Liver (tissue), 9 donors: ENCODE data around the gene OSBPL1A. TPM values are rescaled to one million over a fixed set of nuclear protein-coding genes. Genes with fewer than 3 reads are reported as not detected.

Experiments
- DNase-seq: peaks from one replicate; pipeline ENCODE4 v3.0.0-alpha.2; 2017; ENCODE audit warnings: low spot score
- H3K27ac ChIP-seq, 2 donors: one replicate each; pipeline ENCODE4 v1.7.0; 2013; ENCODE audit warnings: inconsistent platforms in 2 of 2, low read length in 2 of 2, control low read depth in 1 of 2, low read depth in 1 of 2, mild to moderate bottlenecking in 1 of 2
- H3K27me3 ChIP-seq, 4 donors: one replicate each; pipeline versions ENCODE4 v1.6.1 to v1.7.0; 2013; ENCODE audit warnings: low read length in 3 of 4, inconsistent platforms in 1 of 4, mild to moderate bottlenecking in 1 of 4, moderate library complexity in 1 of 4; ENCODE audit not compliant: control insufficient read depth in 4 of 4, insufficient read depth in 4 of 4
- H3K36me3 ChIP-seq, 4 donors: one replicate each; pipeline versions ENCODE4 v1.6.1 to v1.7.0; 2013; ENCODE audit warnings: low read length in 3 of 4, mild to moderate bottlenecking in 3 of 4, low read depth in 1 of 4, moderate library complexity in 1 of 4; ENCODE audit not compliant: control insufficient read depth in 4 of 4, insufficient read depth in 3 of 4
- H3K4me1 ChIP-seq, 4 donors: one replicate each; pipeline versions ENCODE4 v1.6.1 to v1.7.0; 2013; ENCODE audit warnings: low read length in 3 of 4, mild to moderate bottlenecking in 3 of 4, moderate library complexity in 1 of 4; ENCODE audit not compliant: control insufficient read depth in 4 of 4, insufficient read depth in 4 of 4
- H3K4me3 ChIP-seq, 3 donors: one replicate each; pipeline versions ENCODE4 v1.6.1 to v1.7.0; 2013; ENCODE audit warnings: low read length in 3 of 3, control low read depth in 1 of 3, low read depth in 1 of 3, mild to moderate bottlenecking in 1 of 3
- H3K9ac ChIP-seq, 2 donors: one replicate each; pipeline ENCODE4 v1.7.0; 2013; ENCODE audit warnings: low read length in 2 of 2, mild to moderate bottlenecking in 2 of 2, moderate library complexity in 2 of 2, control low read depth in 1 of 2, low read depth in 1 of 2
- H3K9me3 ChIP-seq, 4 donors: one replicate each; pipeline versions ENCODE4 v1.6.1 to v1.7.0; 2013; ENCODE audit warnings: low read length in 3 of 4; ENCODE audit not compliant: control insufficient read depth in 4 of 4
- FOXA2 ChIP-seq: IDR thresholded peaks from 2 replicates; pipeline ENCODE4 v1.6.1; 2016; ENCODE audit warnings: antibody characterized with exemption
- GABPA ChIP-seq, 2 donors: IDR thresholded peaks in 1 of 2; conservative IDR thresholded peaks in 1 of 2; 2 replicates each; pipeline ENCODE4 v1.6.1; 2016; ENCODE audit warnings: antibody characterized with exemption in 2 of 2, mild to moderate bottlenecking in 1 of 2, moderate library complexity in 1 of 2
- HNF4A ChIP-seq, 2 donors: conservative IDR thresholded peaks; 2 replicates each; pipeline ENCODE4 v1.6.1; 2016; ENCODE audit warnings: antibody characterized with exemption in 2 of 2, mild to moderate bottlenecking in 2 of 2
- HNF4G ChIP-seq: IDR thresholded peaks from 2 replicates; pipeline ENCODE4 v1.6.1; 2016; ENCODE audit warnings: antibody characterized with exemption
- JUND ChIP-seq, 2 donors: IDR thresholded peaks; 2 replicates each; pipeline ENCODE4 v1.6.1; 2016; ENCODE audit warnings: antibody characterized with exemption in 2 of 2
- NR2F2 ChIP-seq: IDR thresholded peaks from 2 replicates; pipeline ENCODE4 v1.6.1; 2016; ENCODE audit warnings: antibody characterized with exemption
- RAD21 ChIP-seq, 2 donors: IDR thresholded peaks; 2 replicates each; pipeline ENCODE4 v1.6.1; 2016; ENCODE audit warnings: antibody characterized with exemption in 2 of 2, mild to moderate bottlenecking in 2 of 2
- RXRA ChIP-seq, 2 donors: IDR thresholded peaks; 2 replicates each; pipeline ENCODE4 v1.6.1; 2017 to 2018; ENCODE audit warnings: antibody characterized with exemption in 2 of 2, mild to moderate bottlenecking in 1 of 2
- SP1 ChIP-seq: IDR thresholded peaks from 2 replicates; pipeline ENCODE4 v1.6.1; 2018; ENCODE audit warnings: antibody characterized with exemption, mild to moderate bottlenecking
- TAF1 ChIP-seq: conservative IDR thresholded peaks from 2 replicates; pipeline ENCODE4 v1.6.1; 2016; ENCODE audit warnings: antibody characterized with exemption, mild to moderate bottlenecking
- YY1 ChIP-seq: IDR thresholded peaks from 2 replicates; pipeline ENCODE4 v1.6.1; 2016; ENCODE audit warnings: antibody characterized with exemption, mild to moderate bottlenecking
- WGBS: extraction: QIAGEN DNeasy Blood & Tissue Kit; methylation state at CpG from one replicate; pipeline ENCODE4 v1.1.7; 2013; 5-methylcytosine and 5-hydroxymethylcytosine counted together
- polyA plus RNA-seq, 2 donors: library from polyadenylated mRNA; stranded (reverse) in 1 of 2; unstranded in 1 of 2; fragments of 200-250 nt in 1 of 2; fragments of >200 nt in 1 of 2; fragmentation: Nextera tagmentation in 1 of 2; extraction: Ambion mirVana in 1 of 2; gene quantifications; one replicate each; pipeline versions ENCODE4 v1.2.1 to v1.2.3, GENCODE V29; 2013 to 2015
- total RNA-seq, 2 donors: library from RNA; depleted of rRNA; stranded (reverse); fragments of >200 nt; gene quantifications; one replicate each; pipeline ENCODE4 v1.2.3, GENCODE V29; 2014
- TF ChIP-seq, protein P1 (sequence below): IDR thresholded peaks from 2 replicates; pipeline ENCODE4 v1.6.1; 2016; ENCODE audit warnings: antibody characterized with exemption
- TF ChIP-seq, protein P2 (sequence below): fragments of 150-350 bp; IDR thresholded peaks from 2 replicates; pipeline ENCODE4 v1.5.1; 2017; ENCODE audit warnings: improper control_type of control experiment, low read depth, low read length; ENCODE audit not compliant: missing input control
- TF ChIP-seq, protein P3 (sequence below): IDR thresholded peaks from 2 replicates; pipeline ENCODE4 v1.6.1; 2016; ENCODE audit warnings: antibody characterized with exemption, mild to moderate bottlenecking
- TF ChIP-seq, protein P4 (sequence below): IDR thresholded peaks from 2 replicates; pipeline ENCODE4 v1.6.1; 2016; ENCODE audit warnings: antibody characterized with exemption
- donor health status: healthy.
- donor health status: healthy.
- donor health status: healthy.
- donor health status: healthy.
- donor health status: healthy.

The OSBPL1A gene
- total and polyA plus RNA-seq, 4 donors: 5.4 to 12.6 (median 8.9) TPM

DNA sequence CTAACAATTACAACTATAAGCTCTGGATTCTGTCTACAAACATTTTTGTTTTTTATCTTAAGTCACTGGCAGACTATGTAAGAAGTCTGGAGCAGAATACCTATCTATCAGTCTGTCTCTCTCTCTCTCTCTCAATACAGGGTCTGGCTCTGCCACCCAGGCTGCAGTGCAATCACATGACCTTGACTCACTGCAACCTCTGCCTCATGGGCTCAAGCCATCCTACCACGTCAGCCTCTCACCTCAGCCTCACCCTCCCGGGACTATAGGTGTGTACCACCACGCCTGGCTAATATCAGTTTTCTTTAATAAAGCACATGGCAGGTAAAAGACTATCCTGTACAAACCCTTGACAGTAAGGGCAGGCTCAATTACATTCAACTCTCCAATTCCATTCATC is 96.9 kb downstream of the OSBPL1A start:
- Histone ChIP-seq H3K27ac (no peak overlapping the region), H3K9me3 (no peaks in the 10 kb centered on the region), H3K4me3 (no peak overlapping the region), H3K36me3 (no peaks in the 10 kb centered on the region), H3K27me3 (no peaks in the 10 kb centered on the region), H3K4me1 (no peaks in the 10 kb centered on the region), H3K9ac (no peak overlapping the region)
- no peak for DNase-seq
- TF ChIP-seq GABPA (IDR thresholded peaks at IDR 0.05 in 1 of 2, conservative IDR thresholded peaks at IDR 0.05 in 1 of 2) (no peak), TAF1 (no peak), SP1 (no peak), NR2F2 (no peak), RAD21 (IDR thresholded peaks at IDR 0.05) (no peak)
- TF ChIP-seq, protein P1, sequence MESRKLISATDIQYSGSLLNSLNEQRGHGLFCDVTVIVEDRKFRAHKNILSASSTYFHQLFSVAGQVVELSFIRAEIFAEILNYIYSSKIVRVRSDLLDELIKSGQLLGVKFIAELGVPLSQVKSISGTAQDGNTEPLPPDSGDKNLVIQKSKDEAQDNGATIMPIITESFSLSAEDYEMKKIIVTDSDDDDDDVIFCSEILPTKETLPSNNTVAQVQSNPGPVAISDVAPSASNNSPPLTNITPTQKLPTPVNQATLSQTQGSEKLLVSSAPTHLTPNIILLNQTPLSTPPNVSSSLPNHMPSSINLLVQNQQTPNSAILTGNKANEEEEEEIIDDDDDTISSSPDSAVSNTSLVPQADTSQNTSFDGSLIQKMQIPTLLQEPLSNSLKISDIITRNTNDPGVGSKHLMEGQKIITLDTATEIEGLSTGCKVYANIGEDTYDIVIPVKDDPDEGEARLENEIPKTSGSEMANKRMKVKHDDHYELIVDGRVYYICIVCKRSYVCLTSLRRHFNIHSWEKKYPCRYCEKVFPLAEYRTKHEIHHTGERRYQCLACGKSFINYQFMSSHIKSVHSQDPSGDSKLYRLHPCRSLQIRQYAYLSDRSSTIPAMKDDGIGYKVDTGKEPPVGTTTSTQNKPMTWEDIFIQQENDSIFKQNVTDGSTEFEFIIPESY: no peak
- 89% methylated on average over 3 of the region's 3 CpGs for WGBS

DNA sequence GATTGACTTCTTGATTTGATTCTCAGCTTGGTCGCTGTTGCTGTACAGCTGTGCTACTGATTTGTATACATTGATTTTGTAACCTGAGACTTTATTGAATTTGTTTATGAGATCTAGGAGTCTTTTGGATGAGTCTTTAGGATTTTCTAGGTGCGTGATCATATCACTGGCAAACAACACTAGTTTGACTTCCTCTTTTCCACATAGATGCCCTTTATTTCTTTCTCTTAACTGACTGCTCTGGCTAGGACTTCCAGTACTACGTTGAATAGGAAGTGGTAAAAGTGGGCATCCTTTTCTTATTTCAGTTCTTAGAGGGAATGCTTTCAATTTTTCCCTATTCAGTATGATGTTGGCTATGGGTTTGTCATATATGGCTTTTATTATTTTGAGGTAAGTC is 101.3 kb downstream of the OSBPL1A start:
- Histone ChIP-seq H3K9ac (no peak overlapping the region), H3K36me3 (no peaks in the 10 kb centered on the region), H3K27ac (no peak overlapping the region), H3K4me3 (no peak overlapping the region), H3K27me3 (no peaks in the 10 kb centered on the region), H3K9me3 (no peaks in the 10 kb centered on the region), H3K4me1 (no peaks in the 10 kb centered on the region)
- WGBS: 80% methylated on average over 3 of the region's 3 CpGs
- DNase-seq: no peak
- TF ChIP-seq FOXA2: no peak
- TF ChIP-seq, protein P2, sequence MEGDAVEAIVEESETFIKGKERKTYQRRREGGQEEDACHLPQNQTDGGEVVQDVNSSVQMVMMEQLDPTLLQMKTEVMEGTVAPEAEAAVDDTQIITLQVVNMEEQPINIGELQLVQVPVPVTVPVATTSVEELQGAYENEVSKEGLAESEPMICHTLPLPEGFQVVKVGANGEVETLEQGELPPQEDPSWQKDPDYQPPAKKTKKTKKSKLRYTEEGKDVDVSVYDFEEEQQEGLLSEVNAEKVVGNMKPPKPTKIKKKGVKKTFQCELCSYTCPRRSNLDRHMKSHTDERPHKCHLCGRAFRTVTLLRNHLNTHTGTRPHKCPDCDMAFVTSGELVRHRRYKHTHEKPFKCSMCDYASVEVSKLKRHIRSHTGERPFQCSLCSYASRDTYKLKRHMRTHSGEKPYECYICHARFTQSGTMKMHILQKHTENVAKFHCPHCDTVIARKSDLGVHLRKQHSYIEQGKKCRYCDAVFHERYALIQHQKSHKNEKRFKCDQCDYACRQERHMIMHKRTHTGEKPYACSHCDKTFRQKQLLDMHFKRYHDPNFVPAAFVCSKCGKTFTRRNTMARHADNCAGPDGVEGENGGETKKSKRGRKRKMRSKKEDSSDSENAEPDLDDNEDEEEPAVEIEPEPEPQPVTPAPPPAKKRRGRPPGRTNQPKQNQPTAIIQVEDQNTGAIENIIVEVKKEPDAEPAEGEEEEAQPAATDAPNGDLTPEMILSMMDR: no peak
- TF ChIP-seq RXRA (IDR thresholded peaks at IDR 0.05): no peak
- TF ChIP-seq, protein P3, sequence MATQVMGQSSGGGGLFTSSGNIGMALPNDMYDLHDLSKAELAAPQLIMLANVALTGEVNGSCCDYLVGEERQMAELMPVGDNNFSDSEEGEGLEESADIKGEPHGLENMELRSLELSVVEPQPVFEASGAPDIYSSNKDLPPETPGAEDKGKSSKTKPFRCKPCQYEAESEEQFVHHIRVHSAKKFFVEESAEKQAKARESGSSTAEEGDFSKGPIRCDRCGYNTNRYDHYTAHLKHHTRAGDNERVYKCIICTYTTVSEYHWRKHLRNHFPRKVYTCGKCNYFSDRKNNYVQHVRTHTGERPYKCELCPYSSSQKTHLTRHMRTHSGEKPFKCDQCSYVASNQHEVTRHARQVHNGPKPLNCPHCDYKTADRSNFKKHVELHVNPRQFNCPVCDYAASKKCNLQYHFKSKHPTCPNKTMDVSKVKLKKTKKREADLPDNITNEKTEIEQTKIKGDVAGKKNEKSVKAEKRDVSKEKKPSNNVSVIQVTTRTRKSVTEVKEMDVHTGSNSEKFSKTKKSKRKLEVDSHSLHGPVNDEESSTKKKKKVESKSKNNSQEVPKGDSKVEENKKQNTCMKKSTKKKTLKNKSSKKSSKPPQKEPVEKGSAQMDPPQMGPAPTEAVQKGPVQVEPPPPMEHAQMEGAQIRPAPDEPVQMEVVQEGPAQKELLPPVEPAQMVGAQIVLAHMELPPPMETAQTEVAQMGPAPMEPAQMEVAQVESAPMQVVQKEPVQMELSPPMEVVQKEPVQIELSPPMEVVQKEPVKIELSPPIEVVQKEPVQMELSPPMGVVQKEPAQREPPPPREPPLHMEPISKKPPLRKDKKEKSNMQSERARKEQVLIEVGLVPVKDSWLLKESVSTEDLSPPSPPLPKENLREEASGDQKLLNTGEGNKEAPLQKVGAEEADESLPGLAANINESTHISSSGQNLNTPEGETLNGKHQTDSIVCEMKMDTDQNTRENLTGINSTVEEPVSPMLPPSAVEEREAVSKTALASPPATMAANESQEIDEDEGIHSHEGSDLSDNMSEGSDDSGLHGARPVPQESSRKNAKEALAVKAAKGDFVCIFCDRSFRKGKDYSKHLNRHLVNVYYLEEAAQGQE: no peak
- TF ChIP-seq YY1: no peak

DNA sequence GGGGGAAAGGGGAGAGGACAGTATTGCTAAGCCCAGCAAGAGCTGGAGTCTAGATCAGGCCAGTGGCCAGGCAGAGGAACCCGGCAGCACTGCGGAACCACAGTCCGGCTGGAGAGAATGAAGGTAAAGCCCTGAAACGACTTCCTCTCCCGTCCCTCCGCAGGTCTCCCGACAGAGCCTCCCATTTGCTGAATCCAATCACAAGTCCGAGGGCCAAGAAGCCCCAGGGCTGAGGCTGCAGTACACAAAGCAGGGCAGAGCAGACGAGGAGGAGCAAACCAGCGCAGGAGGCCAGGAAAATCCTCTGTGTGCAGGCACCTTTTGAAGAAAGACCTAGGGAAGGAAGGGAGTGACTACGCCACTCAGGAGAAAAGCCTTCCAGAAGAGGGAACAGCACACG is 104.4 kb downstream of the OSBPL1A start:
- H3K9ac ChIP-seq: no peak overlapping the region
- no peaks in the 10 kb centered on the region for H3K9me3 ChIP-seq
- no peak for TF ChIP-seq YY1
- no peak for TF ChIP-seq HNF4A (conservative IDR thresholded peaks at IDR 0.05)
- TF ChIP-seq RAD21 (IDR thresholded peaks at IDR 0.05): no peak
- no peak for TF ChIP-seq NR2F2
- no peak for TF ChIP-seq HNF4G
- no peak for TF ChIP-seq JUND (IDR thresholded peaks at IDR 0.05)
- no peak for TF ChIP-seq GABPA (IDR thresholded peaks at IDR 0.05 in 1 of 2, conservative IDR thresholded peaks at IDR 0.05 in 1 of 2)
- no peak for TF ChIP-seq SP1
- TF ChIP-seq, protein P3: no peak
- TF ChIP-seq RXRA (IDR thresholded peaks at IDR 0.05): no peak
- TF ChIP-seq, protein P4, sequence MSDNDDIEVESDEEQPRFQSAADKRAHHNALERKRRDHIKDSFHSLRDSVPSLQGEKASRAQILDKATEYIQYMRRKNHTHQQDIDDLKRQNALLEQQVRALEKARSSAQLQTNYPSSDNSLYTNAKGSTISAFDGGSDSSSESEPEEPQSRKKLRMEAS: no peak
- H3K27me3 ChIP-seq: no peaks in the 10 kb centered on the region
- no peak for DNase-seq
- H3K27ac ChIP-seq: no peak overlapping the region
- no peaks in the 10 kb centered on the region for H3K4me1 ChIP-seq
- H3K4me3 ChIP-seq: no peak overlapping the region
- WGBS: 95% methylated on average over 12 of the region's 12 CpGs
- no peaks in the 10 kb centered on the region for H3K36me3 ChIP-seq
